ENCODE data around the gene FEM1C.

The FEM1C gene, protein sequence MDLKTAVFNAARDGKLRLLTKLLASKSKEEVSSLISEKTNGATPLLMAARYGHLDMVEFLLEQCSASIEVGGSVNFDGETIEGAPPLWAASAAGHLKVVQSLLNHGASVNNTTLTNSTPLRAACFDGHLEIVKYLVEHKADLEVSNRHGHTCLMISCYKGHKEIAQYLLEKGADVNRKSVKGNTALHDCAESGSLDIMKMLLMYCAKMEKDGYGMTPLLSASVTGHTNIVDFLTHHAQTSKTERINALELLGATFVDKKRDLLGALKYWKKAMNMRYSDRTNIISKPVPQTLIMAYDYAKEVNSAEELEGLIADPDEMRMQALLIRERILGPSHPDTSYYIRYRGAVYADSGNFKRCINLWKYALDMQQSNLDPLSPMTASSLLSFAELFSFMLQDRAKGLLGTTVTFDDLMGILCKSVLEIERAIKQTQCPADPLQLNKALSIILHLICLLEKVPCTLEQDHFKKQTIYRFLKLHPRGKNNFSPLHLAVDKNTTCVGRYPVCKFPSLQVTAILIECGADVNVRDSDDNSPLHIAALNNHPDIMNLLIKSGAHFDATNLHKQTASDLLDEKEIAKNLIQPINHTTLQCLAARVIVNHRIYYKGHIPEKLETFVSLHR

DNA sequence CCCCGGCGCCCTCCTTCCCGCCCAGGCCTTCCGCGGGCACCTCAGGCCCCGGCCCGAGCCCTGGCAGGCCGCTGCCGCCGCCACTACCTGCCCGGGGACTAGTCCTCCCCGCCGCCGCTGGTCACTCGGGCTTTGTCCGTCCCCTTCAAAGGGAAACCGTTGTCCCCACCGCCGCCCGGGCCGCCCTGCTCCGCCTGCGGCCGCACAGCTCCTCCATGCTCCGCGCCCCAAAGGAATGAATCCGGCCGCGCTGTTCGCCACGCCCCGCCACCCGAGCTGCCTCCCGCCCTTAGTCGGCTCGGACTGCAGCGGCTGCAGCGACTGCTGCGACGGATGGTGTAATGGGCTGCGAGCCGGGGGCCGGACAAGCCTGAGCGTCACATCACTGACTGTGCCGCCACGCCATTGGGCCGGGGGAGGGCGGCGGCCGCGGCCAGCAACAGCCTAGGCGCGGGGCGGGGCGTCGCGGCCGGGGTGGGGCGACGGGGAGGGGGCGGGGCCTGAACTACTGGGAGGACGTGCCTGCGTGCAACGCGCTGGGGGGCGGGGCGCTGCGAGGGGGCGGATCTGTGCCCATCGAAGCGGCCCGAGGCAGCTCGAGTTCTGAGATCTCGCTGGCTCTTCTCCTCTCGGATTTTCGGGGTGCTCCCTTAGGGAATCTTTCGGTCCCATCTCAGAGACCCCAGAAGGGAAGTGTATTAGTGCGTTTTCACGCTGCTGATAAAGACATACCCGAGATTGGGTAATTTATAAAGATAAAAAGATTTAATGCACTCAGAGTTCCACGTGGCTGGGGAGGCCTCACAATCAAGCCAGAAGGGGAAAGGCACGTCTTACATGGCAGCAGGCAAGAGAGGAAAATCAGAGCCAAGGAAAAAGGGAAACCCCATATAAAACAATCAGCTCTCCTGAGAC is at the start of gene FEM1C:
Gene FEM1C (minus strand): TSS at position 340 of the 915 bp plus-strand sequence. CDS start 1,282 bp downstream, outside the sequence.
- peak; percentile 71 for DNase-seq

DNA sequence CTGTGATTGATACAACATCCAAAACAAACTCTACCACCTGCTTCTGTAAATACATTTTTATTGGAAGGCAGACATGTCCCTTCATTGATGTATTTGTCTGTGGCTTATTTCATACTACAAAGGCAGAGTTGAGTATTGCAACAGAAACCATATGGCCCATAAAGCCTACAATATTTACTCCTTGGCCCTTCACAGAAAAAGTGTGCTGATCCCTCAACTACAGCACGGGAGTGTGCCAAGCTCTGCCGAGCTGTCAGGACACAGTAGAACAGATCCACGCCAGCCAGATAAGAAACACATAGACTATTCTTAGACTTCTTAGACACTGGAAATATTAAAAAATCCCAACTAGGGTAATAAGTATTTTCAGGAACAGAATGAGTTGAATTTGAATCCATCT is 44.5 kb upstream of the FEM1C start:
- no peak for DNase-seq

DNA sequence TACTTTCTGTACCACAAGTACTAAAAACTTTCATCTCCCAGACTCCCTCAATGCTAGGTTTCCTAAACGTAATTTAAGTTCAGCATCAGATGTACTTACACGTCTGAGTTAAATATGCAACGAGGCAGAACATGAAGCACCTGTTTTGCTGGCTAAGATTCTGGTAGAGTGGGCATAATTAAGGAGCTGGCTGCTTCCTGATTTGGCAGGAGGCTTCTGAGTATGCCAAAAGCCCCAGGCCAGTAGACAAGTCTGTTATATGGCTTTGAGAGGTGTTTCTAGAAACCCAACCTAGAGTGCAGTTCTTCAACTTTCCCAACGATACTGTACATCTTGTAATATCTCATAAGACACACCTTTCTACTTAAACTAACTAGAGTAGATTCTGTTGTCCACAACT is 44.1 kb upstream of the FEM1C start:
- DNase-seq = no peak

DNA sequence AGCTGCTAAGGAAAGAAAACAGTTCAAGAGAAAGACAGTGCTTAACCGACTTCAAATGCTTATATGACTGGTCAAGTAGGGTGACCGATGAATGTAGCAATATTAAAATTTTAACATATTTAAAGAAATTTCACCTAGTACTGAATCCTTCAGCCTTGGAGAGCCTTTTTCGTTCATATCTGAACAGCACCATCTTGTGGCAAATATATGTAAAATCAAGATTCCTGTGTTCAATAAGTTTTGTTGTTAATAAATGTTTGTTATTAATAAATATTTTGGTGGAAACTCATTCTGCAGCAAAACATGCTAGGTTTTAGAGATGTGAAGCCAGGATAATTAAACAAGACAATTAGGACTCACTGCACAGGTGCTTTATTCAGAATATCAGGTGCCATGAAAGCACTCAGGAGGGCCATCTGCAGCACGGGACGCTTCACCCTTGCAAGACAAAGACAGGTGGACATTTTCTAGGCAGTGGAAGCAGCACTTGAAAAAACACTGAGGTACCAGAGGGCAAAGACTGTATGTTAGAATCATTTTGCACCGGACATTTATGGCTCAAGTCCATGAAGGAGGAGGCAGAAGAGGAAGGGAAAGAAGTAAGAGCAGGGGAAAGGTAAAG is 42.1 kb upstream of the FEM1C start:
- no peak for DNase-seq

DNA sequence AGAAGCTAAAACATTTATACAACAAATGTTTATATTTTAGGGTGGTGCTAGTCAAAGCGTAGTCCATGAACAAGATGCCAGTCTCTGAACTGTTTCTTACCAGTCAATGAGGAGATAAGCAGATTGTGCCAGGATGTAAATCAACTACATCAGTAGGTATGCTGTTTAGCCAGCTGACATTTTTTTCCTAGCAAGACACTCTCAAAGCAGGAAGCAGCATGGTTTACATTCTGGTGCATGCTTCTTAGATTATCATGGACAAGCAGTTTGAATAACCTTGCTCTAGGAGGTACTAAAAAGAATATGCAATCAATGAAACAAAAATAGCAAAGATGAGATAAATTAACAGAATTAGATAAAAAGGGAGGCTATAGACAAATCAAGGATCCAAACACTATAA is 40.7 kb upstream of the FEM1C start:
- DNase-seq = no peak

DNA sequence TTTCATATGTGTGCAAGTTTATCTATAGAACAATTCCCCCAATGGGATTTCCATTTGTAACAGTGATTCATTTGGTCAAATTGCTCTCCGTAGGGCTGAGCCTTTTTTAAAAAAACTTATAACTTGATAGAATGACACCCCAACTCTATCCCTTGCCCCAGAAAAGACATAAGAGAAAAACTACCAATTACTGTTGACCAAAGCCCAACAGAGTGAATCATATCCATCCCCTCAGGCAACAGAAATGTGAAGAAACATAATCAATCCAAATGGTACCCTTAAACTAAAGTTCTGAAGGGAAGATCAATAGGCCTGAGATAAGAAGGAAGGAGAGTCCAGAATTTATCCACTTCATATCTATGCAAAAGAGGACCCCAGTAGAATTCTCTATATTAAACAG is 39.9 kb upstream of the FEM1C start:
- DNase-seq = no peak

DNA sequence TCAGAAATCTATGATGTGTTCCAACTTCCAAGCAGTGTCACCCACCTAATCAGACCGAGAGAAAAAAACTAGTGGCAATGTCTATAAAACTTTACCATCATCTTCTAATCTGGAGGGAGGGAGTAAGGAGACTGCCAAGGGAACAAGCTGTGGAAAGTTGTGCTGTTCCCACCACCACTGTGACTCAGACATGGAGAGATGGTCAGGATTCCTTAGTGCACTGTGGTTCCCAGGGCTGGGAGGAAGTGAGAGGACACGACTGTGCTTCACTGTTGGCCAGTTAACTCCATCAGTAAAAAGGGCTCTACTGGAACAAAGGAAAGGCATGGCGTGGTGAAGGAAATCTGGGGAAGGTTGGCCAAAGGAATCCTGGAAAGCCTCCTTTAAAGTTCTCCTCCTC is 38.9 kb upstream of the FEM1C start:
- no peak for DNase-seq

DNA sequence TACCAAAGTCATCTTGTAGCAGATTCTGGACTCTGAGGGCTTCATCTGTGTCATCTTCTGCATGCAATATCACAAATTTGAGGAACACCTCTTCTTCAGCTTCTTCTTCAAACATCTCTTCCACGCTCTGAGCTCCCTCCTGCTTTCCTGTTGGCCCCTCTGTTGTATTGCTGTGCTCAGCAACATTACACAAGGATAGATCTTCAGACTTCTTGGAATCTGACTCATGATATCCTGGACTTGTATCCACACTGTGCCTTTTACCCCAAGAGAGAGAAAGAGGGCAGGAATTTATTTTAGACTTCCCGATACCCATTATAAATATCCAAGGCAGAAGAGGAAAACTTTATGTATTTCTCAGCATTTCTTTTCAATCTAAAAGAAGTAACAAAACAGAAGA is 36.4 kb upstream of the FEM1C start:
- no peak for DNase-seq

DNA sequence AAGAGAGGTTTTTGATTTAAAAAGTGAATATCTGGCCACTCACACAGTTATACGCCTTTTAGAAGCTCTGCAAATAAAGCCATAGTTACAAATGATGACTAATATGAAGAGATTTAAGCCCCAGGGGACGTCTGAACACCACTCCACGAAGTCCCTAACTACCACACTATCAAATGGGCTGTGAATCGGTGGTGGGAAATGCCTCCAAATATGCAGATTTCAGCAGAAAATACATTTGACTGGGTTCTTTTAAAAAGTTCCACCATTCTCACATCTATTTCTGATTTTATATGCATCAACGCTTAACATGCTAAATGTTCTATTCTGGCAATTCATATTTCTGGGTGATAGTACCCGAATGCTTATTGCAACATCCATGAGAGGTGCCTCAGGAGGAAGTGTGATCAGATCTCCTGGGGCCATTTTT is 35.2 kb upstream of the FEM1C start:
- no peak for DNase-seq

DNA sequence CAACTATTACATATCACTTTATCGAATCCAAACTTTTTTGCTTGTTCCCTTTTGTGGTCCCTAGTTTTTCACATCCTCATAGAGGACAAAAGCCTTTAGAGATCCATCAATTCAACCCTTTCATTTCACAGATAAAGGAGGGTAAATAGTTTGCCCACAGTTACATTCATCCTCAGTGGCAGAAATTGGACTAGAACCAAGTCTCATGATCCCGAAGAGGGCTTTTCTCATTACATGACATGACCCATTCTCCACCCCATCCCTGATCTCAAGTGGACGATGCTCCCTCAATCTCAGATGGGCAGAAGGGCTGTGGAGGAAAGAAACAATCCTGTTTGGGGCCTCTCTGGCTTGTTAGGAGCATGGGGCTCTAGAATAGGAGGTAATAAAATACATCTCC is 34.6 kb upstream of the FEM1C start:
- DNase-seq = no peak

DNA sequence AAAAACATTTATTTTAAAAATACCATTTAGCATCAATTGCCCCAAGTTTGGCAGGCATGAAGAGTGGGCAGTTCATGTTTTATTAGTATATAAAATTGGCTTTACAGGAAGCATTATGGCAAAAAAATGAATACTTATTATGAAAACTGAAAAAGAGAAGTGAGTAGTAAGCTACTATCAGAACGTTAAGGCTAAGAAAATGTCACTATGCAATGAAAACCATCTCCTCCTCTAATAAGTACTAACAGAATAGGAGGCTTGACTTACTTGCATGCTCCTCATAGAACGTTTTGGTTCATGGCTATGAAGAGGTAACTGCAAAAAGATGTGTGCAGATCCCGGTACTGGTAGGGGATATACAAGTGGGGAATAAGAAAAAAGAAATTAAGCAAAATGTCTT is 34.1 kb upstream of the FEM1C start:
- no peak for DNase-seq

DNA sequence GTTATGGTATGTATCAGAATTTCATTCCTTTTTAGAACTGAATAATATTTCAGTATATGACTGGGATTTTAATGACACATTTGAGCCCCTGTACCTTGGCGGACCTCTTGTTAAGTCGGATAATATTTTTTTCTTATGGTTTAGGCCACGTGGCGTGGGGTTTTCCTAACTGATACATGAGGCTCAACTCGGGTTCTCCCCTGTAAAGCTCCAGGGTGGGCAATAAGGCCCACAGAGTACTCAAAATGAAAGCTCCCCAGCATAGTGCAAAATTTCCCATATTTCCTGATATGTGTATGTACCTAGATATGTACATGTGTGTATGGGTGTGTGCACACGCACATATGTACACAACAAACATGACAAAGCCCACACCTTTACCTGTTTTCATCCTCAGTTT is 33.2 kb upstream of the FEM1C start:
- no peak for DNase-seq

DNA sequence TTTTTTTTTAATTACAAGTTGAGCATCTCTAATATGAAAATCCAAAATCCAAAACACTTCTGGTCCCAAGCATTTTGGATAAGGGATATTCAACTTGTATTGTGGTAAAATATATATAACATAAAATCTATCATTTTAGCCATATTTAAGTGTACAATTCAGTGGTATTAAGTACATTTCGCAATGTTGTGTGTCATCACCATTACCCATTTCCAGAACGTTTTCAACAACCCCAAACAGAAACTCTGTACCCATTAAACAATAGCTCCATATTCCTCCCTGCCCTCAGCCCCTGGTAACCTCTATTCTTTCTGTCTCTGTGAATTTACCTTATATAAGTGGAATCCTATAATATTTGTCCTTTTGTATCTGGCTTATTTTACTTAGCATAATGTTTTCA is 32.8 kb upstream of the FEM1C start:
- no peak for DNase-seq

DNA sequence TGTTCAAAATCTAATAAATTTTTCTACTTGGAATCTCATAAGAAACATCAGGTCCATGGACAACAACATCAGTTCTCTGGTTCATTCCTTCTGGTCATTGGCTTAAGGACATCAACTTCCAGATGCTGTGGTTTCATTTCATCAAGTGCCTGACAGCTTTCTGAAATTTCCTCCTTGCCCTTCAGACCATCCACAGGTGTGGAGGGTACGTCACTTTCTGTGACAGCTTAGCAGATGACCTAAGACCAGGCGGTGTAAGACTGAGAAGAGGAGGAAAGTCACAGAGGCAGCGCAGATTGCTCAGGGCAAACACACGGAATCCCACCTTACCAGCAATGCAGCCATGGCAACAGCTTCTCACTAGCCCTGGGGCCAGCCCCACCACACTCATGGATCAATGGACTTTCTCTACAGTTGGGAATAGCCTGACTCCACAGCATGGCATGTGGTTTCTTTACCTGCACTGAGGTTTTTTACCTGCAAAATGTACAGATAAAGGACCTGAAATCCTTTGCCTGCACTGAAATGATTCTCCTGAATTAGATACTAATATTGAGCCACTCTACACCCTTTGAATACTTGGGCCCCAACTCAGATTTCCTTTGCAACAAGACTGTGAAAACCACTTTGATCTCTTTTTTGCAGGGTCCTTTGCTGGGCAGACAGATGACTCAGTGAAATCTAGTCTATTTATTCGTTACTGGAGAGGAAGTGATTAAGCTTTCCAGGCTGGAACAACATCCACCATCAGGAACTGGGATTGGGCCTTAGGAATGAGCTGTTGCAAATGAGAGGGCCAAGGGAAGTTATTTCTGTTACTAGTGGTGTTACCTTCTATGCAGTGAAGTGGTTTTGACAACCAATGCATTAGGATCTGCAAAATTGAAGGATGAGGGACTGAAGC is 30.8 kb upstream of the FEM1C start:
- no peak for DNase-seq

DNA sequence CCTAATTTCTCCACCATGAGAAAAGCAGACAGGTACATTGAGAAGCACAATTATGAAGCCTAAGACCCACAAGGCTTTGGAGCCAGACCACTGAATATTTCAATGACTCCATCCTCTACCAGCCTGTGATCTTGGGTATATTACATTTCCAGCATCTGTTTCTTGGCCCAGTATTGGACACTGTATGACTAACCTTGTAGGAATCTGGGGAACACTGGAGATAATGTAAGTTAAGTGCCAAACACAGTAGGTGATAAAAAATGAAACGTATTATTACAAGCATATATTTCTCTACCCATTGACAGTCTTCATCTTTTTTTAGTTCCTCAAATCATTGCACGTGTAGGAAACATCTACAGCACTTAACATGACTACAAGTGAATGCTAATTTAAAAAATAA is 28.6 kb upstream of the FEM1C start:
- no peak for DNase-seq

DNA sequence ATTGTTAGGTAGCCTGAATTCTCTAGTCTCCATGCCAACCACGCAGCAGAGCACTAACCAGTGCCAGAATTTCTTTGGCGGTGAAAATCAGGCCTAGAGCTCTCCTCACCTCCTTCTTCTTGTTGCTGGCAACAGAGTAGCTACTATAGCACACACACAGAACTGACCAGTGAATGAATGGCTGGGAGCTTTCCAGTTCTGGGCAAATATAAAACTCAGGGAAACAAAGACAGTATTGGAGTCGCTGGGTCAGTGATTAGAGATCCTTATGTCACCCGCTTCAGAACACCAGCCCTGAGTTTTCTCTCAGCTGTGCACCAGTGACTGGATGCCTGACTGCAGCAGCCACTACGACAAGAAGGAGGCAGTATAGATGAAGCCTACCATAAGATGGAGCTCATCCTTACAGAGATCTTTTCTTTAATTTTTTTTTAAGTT is 26.9 kb upstream of the FEM1C start:
- DNase-seq = no peak

DNA sequence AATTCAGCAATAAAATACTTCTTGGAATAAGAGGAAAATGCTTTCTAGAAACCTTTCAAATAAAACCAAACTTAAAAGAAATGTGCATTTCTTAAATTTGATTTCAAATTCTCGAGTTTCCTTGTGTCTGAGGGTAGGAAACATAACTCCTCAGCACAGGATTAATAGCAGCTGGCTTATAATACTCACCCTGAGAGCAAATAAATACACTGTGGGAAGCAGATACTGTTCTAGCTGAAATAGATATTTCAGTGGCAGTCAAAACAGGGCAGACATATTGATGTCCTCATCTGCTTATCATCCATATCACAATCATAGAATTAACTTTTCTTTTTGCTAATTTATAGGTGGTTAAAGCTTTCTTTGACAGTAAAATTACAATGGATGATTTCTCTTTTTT is 24.1 kb upstream of the FEM1C start:
- DNase-seq = no peak

DNA sequence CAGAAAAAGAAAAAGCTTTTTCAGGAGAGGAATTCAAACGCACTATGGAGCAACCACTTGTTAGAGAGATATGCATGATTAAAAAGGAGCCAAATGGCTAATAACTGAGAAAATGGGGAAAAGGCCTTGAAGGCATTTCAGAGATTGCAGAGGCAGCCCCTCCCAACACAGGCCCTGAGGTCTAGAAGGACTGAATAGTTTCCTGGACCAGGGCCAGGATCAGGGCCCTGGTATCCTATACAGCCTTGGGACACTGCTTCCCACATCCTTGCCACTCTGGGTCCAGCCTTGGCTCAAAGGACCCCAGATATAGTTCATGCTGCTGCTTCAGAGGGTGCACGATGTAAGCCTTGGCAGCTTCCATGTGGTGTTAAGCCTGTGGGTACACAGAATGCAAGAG is 20.7 kb upstream of the FEM1C start:
- DNase-seq = no peak

DNA sequence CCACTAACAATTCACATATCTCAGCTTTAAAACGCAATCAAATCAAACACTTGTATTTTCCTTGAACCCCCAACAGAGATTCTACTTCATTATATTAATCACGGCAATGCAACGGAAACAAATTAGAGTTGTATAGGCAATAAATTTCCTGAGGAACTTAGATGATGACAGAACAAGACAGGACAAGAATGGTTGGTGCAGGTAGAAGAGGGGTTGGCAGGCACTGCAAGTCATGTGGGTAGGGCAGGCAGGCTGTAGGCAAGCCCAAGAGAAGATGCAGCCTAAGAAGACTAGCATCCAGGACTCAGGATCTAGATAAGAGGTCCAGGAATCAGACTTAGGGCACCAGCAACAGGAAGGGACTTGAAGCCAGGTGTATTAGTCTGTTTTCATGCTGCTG is 16.6 kb upstream of the FEM1C start:
- DNase-seq = no peak

DNA sequence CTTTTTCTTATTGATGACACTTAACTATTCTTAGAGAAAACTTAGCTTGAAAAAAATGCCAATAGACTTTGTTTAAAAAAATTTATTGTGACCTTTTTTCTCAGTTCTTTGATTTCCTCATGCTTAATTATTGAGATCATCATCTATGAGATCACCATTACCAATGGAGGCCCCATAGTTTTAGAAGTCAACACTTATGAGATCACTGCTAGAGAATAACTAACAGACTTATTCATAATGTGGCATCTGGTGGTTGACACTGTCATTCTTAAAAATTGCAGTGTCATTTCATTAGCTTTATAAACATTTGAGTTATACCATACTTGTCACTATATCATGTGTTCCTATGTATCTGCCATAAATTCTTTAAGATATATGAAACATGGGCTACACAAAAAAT is 14.9 kb upstream of the FEM1C start:
- DNase-seq = no peak

DNA sequence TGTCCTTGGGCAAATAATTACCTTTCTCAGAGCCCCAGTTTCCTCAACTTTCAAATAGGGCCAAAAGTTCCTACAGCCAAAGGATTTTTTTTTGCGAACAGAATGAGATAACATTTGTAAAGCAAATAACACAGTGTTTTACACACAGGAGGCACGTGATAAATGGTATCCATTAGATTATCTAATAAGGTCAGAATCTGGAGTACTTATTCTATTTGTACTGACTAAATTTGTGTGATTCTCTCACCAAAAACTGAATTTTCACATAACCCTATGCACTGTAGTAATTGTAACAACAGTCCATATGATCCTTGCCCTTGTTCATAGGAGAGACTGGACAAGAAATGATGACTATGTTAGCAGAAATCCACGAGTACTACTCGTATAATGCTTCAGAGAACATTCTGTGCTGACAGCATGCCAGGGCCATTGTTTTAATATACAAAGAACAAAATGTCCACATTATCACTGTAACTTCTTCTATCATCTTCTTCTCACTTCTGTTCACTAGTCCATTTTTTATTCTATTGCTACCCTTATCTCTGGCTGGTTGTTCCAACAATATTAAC is 13.9 kb upstream of the FEM1C start:
- DNase-seq = no peak
